Tibial nerve (tissue), 4 donors: ENCODE data around the gene GABRR2. TPM values are rescaled to one million over a fixed set of nuclear protein-coding genes. Genes with fewer than 3 reads are reported as not detected.

Source experiments
- DNase-seq, 2 donors: peaks; one replicate each; pipeline ENCODE4 v3.0.0-alpha.2; 2019; ENCODE audit warnings: low spot score in 2 of 2
- H3K27ac ChIP-seq, 4 donors: fragments of 200-600 bp; sonication (generic) in 3 of 4; one replicate each; pipeline ENCODE4 v1.5.1; 2017 to 2019; ENCODE audit warnings: mild to moderate bottlenecking in 1 of 4
- H3K27me3 ChIP-seq, 2 donors: fragments of 200-600 bp; sonication (generic) in 1 of 2; one replicate each; pipeline versions ENCODE4 v1.5.1 to v1.6.0; 2017 to 2019
- H3K36me3 ChIP-seq, 3 donors: fragments of 200-600 bp; sonication (generic); one replicate each; pipeline ENCODE4 v1.5.1; 2018 to 2019
- H3K4me1 ChIP-seq, 4 donors: fragments of 200-600 bp; sonication (generic) in 3 of 4; one replicate each; pipeline ENCODE4 v1.5.1; 2017 to 2019
- H3K4me3 ChIP-seq, 4 donors: fragments of 200-600 bp; sonication (generic) in 3 of 4; one replicate each; pipeline ENCODE4 v1.5.1; 2017 to 2019; ENCODE audit warnings: mild to moderate bottlenecking in 1 of 4, moderate library complexity in 1 of 4
- H3K9me3 ChIP-seq, 4 donors: fragments of 200-600 bp; sonication (generic) in 3 of 4; one replicate each; pipeline ENCODE4 v1.5.1; 2017 to 2019
- EP300 ChIP-seq, 2 donors: sonication (generic); formaldehyde crosslinking; IDR thresholded peaks; one replicate each; pipeline ENCODE4 v1.6.1; 2017; ENCODE audit warnings: antibody characterized with exemption in 2 of 2, mild to moderate bottlenecking in 1 of 2
- POLR2A ChIP-seq, 2 donors: fragments of 450-650 bp; IDR thresholded peaks; one replicate each; pipeline ENCODE4 v1.6.1; 2017; ENCODE audit warnings: antibody characterized with exemption in 2 of 2, mild to moderate bottlenecking in 2 of 2, moderate library complexity in 2 of 2
- WGBS, 2 donors: methylation state at CpG; one replicate each; pipeline ENCODE4 v1.1.5; 2018; 5-methylcytosine and 5-hydroxymethylcytosine counted together
- total RNA-seq, 4 donors: library from RNA; depleted of rRNA; stranded (reverse); fragments of >200 nt; gene quantifications; one replicate each; pipeline ENCODE4 v1.1.0, GENCODE V29; 2016
- TF ChIP-seq, protein P1 (sequence below), 5 experiments: fragments of 200-600 bp in 3 of 5; fragments of 450-650 bp in 2 of 5; sonication (generic) in 3 of 5; IDR thresholded peaks; one replicate each; pipeline ENCODE4 v1.5.1; 2016 to 2019; ENCODE audit warnings: antibody characterized with exemption in 5 of 5, mild to moderate bottlenecking in 3 of 5, moderate library complexity in 2 of 5

GABRR2 gene
- total RNA-seq, 4 donors from 2014 or later: 0.84 to 3.6 TPM; not detected in 2

DNA sequence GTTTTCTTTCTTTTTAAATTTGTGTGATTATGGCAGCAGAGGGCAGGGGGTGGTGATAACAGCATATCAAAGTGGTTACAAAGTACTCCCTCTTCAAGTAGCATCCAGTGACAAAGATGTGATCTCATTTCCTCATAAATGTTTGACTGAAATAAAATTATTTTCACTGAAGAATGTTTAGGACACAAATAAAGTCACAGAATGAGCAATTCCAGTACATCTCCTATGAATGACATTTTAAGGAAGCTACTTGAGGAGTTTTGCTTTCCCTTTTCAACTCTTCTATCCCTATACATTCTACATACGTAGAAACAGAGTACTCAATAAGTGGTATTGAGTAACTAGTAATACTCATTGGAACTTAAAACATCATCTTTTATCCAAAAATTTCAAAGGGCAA lies 13.9 kb upstream of the GABRR2 start:
- WGBS, 2 donors: 82 to 98% methylated on average over 1 of the region's 1 CpG
- DNase-seq: no peak
- H3K4me3 ChIP-seq: no peak overlapping the region
- H3K4me1 ChIP-seq: peaks cover 0 to 4% (median 0%) of the 10 kb centered on the region in 4 donors
- H3K36me3 ChIP-seq: peaks cover 0 to 55% (median 5%) of the 10 kb centered on the region in 3 donors
- no peaks in the 10 kb centered on the region for H3K9me3 ChIP-seq
- TF ChIP-seq EP300 (IDR thresholded peaks at IDR 0.05) (no peak), POLR2A (IDR thresholded peaks at IDR 0.05) (no peak)
- TF ChIP-seq, protein P1, sequence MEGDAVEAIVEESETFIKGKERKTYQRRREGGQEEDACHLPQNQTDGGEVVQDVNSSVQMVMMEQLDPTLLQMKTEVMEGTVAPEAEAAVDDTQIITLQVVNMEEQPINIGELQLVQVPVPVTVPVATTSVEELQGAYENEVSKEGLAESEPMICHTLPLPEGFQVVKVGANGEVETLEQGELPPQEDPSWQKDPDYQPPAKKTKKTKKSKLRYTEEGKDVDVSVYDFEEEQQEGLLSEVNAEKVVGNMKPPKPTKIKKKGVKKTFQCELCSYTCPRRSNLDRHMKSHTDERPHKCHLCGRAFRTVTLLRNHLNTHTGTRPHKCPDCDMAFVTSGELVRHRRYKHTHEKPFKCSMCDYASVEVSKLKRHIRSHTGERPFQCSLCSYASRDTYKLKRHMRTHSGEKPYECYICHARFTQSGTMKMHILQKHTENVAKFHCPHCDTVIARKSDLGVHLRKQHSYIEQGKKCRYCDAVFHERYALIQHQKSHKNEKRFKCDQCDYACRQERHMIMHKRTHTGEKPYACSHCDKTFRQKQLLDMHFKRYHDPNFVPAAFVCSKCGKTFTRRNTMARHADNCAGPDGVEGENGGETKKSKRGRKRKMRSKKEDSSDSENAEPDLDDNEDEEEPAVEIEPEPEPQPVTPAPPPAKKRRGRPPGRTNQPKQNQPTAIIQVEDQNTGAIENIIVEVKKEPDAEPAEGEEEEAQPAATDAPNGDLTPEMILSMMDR (IDR thresholded peaks at IDR 0.05): no peak
- H3K27me3 ChIP-seq: no peaks in the 10 kb centered on the region
- H3K27ac ChIP-seq: no peak overlapping the region

- TF ChIP-seq POLR2A (IDR thresholded peaks at IDR 0.05) (no peak), EP300 (IDR thresholded peaks at IDR 0.05) (no peak)
- TF ChIP-seq, protein P1 (IDR thresholded peaks at IDR 0.05): no peak
- Histone ChIP-seq H3K9me3 (peaks cover 0 to 4% (median 0%) of the 10 kb centered on the region in 4 donors), H3K27ac (peak overlapping the region in 1 of 4 donors; percentile 11), H3K4me3 (no peak overlapping the region), H3K4me1 (peaks cover 0 to 8% (median 0%) of the 10 kb centered on the region in 4 donors), H3K36me3 (peaks cover 0 to 52% (median 0%) of the 10 kb centered on the region in 3 donors), H3K27me3 (no peaks in the 10 kb centered on the region)
- DNase-seq: no peak
- 48 to 67% methylated on average over 3 of the region's 3 CpGs for WGBS, 2 donors
Measured at GRCh38 chr6:89324304-89324703, 9.2 kb upstream of the GABRR2 start.

DNA sequence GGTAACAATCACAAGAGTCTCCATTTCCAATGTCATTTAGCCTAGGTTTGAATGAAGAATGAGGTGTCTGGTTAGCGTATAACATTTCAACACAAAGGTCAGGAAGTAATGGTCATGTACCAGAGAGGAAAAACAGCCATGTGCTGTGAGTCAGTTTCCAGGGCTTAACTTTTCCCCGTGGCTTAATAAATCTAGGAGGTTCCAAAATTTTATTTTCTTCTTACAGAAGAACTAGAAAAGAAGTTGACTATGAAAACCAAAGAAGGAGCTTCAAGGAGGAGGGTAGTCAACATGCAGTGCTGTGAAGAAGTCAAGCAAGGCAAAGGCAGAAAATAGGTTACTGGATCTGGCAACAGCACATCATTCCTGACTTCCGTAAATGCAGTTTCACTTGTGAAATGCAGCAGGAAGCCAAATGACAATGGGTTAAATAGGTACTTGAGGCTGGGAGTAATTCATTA lies 8.4 kb upstream of the GABRR2 start:
- Histone ChIP-seq H3K4me1 (peaks cover 0 to 8% (median 0%) of the 10 kb centered on the region in 4 donors), H3K4me3 (no peak overlapping the region), H3K27ac (peak overlapping the region in 1 of 4 donors; percentile 11), H3K36me3 (peaks cover 0 to 44% (median 0%) of the 10 kb centered on the region in 3 donors), H3K27me3 (no peaks in the 10 kb centered on the region), H3K9me3 (peaks cover 0 to 4% (median 0%) of the 10 kb centered on the region in 4 donors)
- TF ChIP-seq EP300 (IDR thresholded peaks at IDR 0.05) (no peak), POLR2A (IDR thresholded peaks at IDR 0.05) (no peak)
- TF ChIP-seq, protein P1 (IDR thresholded peaks at IDR 0.05): no peak
- no peak for DNase-seq
- 58 to 62% methylated on average over 3 of the region's 3 CpGs for WGBS, 2 donors

DNA sequence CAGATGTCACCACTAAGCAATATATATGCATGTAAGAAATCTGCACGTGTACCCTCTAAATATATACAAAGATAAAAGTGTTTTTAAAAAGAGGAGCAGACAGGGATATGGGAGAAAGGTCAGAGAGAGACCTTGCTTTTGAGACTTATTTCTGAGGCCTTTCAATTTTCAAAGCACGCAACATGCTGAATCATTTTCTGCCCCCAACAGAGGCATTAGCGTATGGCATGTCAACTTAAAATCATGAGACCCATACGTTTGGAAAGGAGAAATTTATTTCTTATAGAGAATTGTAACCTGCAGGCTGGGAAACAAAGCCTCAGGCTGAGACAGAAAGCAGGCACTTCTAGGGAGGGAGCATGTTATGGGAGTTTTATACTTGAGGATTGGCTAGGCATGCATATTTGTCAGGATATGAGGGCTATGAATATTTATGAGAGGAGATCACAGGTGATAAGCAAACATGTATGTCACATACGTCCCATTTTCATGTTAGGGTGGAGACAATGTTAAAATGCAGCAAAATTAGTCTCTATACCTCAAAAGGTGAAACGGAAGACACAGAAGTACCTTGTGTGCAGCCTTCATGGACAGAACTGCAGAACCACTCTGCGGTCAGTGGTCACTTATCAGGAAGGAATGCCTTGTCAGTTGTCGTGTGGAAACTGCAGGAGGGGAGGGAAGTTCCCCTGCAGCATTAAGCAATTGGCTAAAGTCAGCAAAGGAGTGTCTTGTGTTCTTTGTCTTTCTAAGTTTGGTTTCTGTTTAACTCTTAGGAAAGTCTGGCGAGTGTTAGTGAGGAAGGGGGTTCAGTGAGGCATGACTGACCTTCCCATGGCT lies 6.3 kb upstream of the GABRR2 start:
- Histone ChIP-seq H3K9me3 (peaks cover 0 to 4% (median 0%) of the 10 kb centered on the region in 4 donors), H3K4me1 (peaks cover 0 to 8% (median 0%) of the 10 kb centered on the region in 4 donors), H3K27me3 (no peaks in the 10 kb centered on the region), H3K27ac (no peak overlapping the region), H3K36me3 (peaks cover 0 to 33% (median 0%) of the 10 kb centered on the region in 3 donors), H3K4me3 (no peak overlapping the region)
- 80 to 84% methylated on average over 9 of the region's 9 CpGs for WGBS, 2 donors
- TF ChIP-seq EP300 (IDR thresholded peaks at IDR 0.05) (no peak), POLR2A (IDR thresholded peaks at IDR 0.05) (no peak)
- TF ChIP-seq, protein P1 (IDR thresholded peaks at IDR 0.05): no peak
- no peak for DNase-seq

DNA sequence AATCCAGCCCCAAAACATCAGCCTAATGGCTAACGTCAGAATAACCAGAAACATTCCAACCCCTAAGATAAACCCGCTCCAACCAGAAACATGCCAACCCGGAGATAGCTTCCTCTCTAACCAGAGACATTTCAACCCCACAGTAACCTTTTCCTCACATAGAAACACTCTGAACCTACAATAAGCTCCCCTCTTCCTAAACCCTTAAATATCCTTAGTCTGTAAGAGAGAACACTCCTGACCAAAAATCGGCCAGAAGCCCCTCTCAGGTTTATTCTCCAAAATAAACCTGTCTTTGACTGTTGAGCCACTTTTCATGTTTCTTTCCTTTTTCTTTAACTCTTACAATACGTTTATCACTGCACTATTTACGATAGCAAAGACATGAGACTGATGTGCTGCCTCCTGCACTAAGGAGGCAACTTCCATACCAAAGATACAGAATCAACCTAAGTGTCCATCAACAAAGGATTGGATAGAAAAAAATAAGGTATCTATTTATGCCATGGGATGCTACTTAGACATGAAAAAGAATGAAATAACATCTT lies 5.0 kb upstream of the GABRR2 start:
- Histone ChIP-seq H3K27ac (no peak overlapping the region), H3K9me3 (peaks cover 0 to 4% (median 0%) of the 10 kb centered on the region in 4 donors), H3K36me3 (peaks cover 0 to 30% (median 0%) of the 10 kb centered on the region in 3 donors), H3K27me3 (no peaks in the 10 kb centered on the region), H3K4me3 (no peak overlapping the region), H3K4me1 (peaks cover 0 to 8% (median 0%) of the 10 kb centered on the region in 4 donors)
- no peak for DNase-seq
- WGBS, 2 donors: 94% methylated on average over 6 of the region's 6 CpGs
- TF ChIP-seq EP300 (IDR thresholded peaks at IDR 0.05) (no peak), POLR2A (IDR thresholded peaks at IDR 0.05) (no peak)
- TF ChIP-seq, protein P1 (IDR thresholded peaks at IDR 0.05): no peak
